ENCODE measurements around the gene SREBF2.

The SREBF2 gene

GRCh38 chr22:41876675-41877074 is 43.8 kb downstream of the SREBF2 start:
- no peak for DNase-seq (ENCODE audit: low read depth)

- no peak for DNase-seq (ENCODE audit: low read depth)
Measured at GRCh38 chr22:41880653-41881052, 47.7 kb downstream of the SREBF2 start.

GRCh38 chr22:41883400-41883799 is 50.5 kb downstream of the SREBF2 start:
- no peak for DNase-seq (ENCODE audit: low read depth)

GRCh38 chr22:41885116-41885515 is 52.2 kb downstream of the SREBF2 start:
- DNase-seq (ENCODE audit: low read depth), result no peak

DNA sequence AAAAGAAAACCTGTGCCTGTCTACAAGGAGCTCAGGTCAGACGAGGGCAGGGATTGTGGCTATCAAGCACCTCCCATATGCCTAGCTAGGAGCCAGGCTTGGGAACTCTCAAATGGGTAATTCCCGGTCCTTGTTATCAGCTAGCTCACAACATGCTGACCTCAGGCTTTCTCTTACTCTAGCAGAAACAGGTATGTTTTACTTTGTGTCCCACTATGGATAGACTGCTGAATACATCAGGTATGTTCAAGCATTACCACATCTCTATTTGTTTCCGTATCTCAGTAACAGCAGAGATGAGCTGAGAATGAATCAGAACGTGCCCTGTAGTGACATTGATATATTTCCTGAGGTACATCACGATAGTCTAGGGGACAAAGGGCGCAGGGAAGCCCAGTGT is 52.6 kb downstream of the SREBF2 start:
- DNase-seq (ENCODE audit: low read depth), result no peak

DNA sequence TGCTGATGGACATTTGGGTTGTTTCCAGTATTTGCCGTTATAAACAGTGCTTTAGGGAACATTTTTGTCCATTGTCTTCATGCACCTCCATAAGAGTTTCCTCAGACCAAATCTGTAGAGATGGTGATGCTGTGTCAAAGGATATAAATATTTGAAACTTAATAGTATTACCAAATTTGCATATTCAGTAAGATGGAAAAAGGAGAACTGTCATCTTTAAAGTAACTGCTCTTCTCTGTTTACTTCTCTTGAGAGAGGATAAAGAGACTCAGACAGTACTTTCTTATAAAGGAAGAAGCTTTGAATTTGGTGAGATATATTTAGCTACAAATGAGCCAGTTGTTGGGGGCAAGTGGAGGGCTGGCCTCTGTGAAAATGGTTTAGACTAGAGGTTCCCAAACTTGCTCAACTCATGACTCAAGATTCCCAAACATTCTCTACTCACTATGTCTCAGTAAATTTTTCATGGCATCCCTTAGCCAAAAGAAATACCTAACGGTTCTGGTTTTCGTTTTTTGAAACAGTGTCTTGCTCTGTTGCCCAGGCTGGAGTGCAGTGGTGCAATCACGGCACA is 55.8 kb downstream of the SREBF2 start:
- no peak for DNase-seq (ENCODE audit: low read depth)

DNA sequence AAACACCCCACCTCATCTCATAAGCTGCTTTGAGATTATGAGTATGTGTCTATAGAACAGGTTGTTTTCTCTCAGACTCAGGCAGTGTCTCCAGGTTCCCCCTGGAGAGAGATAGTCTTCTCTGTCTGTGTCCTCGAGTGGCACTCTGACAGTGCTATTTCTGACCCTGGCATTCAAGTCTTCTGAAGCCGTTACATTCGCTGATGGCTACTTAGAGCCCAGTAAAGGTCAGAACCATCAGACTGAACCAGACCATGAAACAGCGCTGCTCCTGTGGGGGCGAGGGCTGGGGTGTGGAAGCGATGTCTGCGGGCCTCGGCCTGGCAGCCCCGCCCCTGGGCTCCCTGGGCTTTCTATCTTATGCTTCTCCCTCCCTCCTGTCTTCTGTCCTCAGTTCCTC is 58.5 kb downstream of the SREBF2 start:
- DNase-seq (ENCODE audit: low read depth), result no peak

DNA sequence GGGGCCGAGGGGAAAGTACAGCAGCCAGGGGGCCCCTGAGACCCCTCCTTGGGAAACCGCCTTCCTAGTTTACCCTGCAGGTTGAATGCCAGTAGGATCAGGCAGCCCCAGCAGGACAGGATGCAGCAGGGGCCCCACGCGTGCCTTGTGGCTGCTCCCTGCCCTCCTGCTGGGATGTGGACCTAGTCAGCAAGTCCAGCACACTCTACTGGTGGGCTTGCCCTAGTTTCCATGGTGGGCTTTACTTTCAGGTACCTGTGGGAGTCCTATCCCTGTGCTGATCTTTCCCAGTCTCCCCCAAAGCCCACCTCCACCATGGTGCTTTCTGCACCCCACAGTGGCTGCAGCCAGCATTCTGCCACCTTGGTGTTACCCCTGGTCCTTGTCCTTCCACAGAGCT is 59.8 kb downstream of the SREBF2 start:
- DNase-seq (ENCODE audit: low read depth), result no peak

DNA sequence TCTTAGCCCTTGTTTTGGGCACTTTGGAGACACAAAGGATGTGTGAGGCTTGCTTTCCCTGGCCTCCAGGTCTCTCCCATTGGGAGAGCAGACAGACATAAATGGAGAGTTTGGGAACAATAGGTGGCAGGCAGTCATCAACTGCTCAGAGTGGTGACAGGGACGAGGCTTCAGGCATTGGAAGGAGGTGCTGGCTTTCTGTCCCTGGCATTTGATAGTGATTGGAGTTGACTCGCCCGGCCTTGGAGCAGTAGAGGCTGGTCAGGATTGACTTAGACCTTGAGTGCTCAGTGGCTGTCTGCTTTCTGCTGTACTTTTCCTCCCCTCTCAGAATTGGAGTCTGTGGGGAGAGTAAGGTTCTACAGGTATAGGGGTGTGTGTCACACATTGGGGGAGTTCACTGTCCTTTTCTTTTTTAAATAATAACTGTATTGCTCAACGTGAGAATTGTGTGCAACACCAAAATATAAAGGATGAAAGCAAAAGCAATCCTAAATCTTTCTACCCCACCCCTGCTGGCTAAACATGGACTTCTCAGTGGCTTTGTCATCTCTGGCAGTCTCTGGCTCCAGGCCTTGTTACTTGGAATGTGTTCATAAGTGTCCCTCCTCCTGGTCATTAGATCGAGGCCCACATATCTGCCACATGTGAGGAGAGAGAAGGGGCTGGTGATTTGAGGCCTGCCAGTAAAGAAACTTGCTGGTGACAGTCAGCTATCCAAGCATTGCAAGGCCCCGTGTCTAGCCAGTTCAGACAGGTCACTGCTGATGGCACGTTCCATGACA is 60.9 kb downstream of the SREBF2 start:
- DNase-seq (ENCODE audit: low read depth), result no peak

DNA sequence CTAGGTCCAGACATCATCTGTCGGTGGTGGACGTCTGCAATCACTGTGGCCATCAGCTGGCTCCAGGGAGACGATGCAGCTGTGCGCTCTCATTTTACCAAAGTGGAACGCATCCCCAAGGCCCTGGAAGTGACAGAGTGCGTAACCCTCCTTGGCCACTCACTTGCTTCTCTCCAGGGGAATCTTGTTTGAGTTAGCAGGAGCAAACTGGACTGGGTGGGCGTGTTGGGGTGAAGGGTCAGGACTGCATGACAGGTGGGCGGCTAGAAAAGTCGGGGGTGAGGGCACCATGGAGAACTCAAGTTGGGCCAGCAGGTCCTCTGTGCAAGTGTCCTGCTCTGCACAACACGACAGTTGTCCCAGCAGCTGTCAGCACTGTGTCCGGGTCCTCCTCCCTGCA is 65.7 kb downstream of the SREBF2 start:
- DNase-seq (ENCODE audit: low read depth), result no peak

- DNase-seq (ENCODE audit: low read depth), result no peak
Measured at GRCh38 chr22:41899110-41899509, 66.2 kb downstream of the SREBF2 start.

DNA sequence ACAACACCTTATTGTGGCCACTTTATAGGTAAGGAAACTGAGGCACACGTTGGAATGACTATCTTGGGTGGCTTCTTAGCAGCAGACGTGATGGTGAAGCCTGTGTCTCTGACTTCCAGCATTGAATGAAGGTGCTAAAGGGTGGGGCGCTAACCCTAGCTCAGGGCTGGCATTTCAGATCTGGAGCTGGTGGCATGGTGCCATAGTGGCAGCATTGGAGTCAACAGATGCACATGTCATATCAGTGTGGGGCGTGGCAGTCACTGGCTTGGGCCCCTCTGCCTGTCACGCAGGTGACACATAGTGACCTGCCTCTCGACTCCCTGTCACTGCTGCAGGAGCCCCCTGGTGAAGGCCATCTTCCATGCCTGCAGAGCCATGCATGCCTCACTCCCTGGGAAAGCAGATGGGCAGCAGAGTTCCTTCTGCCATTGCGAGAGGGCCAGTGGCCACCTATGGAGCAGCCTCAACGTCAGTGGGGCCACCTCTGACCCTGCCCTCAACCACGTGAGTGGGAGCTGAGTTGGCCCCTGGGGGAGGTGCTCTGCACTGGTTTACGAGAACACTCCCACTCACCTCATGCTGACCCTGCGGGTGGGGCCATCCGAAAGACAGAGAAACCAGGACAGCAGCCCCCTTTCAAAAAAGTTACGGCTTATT is 67.2 kb downstream of the SREBF2 start:
- DNase-seq (ENCODE audit: low read depth), result no peak

DNA sequence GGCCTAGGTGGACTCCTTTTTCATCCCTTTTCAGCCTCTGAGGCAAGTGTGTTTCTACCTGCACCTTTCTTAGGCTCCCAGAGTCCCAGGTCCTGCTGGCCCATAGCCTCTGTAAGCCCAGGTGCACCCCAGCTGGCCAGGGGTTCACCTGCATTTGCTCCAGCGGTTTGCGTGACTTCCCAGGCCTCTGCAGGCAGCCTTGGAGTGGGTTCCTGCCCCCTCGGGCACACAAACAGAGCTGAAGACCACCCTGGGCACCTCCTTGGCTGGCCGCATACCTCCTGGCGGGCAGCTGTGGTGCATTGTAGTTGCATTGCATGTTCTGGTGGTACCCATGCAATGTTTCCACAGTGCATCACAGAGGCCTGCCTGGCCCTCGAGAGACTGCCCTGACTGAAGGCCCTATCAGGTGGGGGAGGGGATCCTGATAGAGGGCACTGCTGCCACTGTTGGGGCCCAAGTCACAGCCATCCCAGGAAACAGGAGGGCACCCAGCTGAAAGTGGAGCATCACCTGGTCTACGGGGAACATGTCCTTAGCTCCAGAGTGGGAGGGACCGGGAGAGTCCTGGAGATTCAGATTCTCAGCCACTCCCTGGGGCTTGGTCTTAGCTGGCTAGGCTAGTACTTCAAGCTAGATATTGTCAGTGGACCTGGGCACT is 67.9 kb downstream of the SREBF2 start:
- no peak for DNase-seq (ENCODE audit: low read depth)

DNA sequence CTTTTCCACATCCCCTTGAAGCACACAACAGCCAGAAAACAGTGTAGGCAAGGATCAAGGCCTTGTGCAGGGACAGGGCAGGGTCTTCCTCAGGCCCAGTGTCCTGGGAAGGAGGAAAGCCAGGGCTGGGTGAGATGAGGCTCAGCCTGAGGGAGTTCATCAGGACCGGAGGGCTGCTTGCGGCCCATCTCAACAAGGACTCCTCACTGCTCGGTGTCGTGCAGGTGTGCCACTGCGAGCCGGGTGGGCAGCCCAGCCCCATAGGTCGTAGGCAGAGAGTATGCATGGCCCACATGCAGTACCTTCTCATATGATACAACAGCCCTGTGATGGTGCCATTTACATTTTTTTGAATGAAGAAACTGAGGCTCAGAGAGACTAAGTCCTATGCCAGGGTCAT is 69.1 kb downstream of the SREBF2 start:
- DNase-seq (ENCODE audit: low read depth), result no peak

GRCh38 chr22:41902932-41903421 is 70.1 kb downstream of the SREBF2 start:
- no peak for DNase-seq (ENCODE audit: low read depth)

DNA sequence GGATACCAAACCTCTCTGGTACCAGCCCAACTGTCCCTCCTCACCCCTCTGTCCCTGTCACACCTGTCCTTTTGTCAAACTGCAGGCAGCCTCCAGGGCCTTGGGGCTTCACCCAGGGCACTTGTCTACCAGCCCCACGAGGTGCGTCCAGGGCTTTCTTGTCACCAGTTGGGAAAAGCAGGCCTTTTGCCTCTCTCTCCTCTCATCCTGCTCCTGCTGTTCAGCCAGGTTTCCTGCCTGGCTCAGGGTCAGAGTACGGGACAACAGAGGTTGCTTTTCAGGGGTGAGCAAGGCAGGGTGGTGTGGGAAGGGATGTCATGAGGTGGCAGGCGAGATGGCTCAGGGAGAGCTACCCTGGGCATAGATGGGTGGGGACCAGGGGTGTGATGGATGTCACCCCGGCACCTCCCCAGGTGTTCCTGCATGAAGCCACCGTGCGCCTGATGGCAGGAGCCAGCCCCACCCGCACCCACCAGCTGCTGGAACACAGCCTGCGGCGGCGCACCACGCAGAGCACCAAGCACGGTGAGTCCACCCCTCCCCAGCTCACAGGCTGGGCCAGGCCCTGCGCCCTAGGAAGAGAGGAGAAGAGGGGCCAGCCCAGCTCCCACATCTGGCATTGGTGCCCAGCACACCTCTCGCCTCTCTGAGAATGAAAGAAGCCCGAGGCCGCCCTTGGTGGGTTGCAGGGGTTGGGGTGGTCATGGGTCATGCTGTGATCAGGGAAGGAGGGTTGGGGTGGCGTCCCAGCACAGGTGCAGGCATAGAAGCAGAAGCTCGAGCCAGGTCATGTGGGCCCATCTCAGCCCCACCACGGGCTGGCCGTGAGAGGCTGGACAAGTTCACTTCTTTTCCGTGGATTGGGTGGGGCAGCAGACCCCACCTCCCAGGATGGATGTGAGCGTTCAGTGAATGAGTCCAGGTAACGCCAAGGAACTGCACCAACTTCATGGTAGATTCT is 71.8 kb downstream of the SREBF2 start:
- DNase-seq (ENCODE audit: low read depth), result no peak

- DNase-seq (ENCODE audit: low read depth), result no peak
Measured at GRCh38 chr22:41905411-41906202, 72.7 kb downstream of the SREBF2 start.

DNA sequence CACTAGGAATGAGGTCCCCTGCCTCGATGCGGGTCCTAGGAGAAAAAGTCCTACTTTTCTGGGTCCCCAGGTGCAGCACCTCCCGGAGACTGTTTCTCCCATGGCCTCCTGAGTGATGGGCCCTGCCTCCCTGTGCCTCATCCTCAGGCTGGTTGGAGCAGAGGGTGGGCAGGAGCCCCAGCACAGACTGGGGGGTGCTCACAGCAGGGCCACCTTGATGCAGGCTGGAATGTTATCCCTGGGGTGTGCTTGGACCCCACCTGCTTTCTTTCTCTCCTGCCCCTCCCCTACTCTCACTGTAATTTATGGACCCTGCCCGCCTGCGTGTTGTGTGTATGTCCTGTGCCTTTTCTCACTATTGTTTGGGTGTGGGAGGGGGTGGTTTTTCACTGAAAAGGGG is 73.9 kb downstream of the SREBF2 start:
- DNase-seq (ENCODE audit: low read depth), result no peak

- DNase-seq (ENCODE audit: low read depth), result no peak
Measured at GRCh38 chr22:41907436-41908401, 74.8 kb downstream of the SREBF2 start.

Data from T follicular helper cell (primary cell).